ENCODE data around the gene EBF3.

EBF3 gene, protein sequence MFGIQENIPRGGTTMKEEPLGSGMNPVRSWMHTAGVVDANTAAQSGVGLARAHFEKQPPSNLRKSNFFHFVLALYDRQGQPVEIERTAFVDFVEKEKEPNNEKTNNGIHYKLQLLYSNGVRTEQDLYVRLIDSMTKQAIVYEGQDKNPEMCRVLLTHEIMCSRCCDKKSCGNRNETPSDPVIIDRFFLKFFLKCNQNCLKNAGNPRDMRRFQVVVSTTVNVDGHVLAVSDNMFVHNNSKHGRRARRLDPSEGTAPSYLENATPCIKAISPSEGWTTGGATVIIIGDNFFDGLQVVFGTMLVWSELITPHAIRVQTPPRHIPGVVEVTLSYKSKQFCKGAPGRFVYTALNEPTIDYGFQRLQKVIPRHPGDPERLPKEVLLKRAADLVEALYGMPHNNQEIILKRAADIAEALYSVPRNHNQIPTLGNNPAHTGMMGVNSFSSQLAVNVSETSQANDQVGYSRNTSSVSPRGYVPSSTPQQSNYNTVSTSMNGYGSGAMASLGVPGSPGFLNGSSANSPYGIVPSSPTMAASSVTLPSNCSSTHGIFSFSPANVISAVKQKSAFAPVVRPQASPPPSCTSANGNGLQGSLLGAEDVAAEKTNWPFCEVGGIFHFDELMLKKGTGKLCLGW

DNA sequence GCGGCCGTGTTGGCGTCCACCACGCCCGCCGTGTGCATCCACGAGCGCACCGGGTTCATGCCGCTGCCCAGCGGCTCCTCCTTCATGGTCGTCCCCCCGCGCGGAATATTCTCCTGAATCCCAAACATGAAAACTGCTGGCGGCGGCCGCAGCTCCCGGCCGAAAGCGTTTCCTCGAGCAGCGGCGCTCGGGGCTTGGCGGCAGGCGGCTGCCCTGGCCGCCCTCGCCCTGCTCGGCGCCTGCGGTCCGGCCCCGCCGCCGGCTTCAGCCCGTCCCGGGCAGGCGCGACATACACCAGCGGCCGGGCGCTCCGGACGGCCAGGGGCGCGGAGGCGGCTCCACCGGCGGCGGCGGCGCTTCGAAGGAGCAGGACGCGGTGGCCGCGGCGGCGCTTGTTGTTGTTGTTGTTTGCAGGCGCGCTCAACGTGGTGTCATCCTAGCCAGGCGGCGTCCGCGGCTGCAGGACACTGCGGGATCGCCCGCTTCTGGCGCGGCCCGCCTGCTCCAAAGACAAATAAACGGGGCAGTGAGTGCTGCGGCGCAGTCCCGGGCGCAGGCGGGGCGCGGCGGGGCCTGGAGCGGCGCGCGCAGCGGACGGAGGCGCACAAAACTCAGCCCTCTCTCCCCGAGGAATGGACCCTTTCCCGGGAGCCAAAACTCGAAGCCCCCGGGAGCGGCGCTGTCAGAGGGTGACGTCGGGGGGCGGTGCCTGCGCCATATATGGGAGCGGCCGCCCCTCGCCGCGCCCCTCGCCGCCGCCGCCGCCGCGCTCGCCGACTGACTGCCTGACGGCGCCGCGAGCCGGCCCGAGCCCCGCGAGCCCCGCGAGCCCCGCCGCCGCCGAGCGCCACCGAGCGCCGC is at the start of gene EBF3:
Gene EBF3, minus strand, starts transcription at position 634 of the 861 bp plus-strand sequence. Its CDS starts 506 bp downstream, at position 128.
- DNase-seq (ENCODE audit: low read depth): no peak

DNA sequence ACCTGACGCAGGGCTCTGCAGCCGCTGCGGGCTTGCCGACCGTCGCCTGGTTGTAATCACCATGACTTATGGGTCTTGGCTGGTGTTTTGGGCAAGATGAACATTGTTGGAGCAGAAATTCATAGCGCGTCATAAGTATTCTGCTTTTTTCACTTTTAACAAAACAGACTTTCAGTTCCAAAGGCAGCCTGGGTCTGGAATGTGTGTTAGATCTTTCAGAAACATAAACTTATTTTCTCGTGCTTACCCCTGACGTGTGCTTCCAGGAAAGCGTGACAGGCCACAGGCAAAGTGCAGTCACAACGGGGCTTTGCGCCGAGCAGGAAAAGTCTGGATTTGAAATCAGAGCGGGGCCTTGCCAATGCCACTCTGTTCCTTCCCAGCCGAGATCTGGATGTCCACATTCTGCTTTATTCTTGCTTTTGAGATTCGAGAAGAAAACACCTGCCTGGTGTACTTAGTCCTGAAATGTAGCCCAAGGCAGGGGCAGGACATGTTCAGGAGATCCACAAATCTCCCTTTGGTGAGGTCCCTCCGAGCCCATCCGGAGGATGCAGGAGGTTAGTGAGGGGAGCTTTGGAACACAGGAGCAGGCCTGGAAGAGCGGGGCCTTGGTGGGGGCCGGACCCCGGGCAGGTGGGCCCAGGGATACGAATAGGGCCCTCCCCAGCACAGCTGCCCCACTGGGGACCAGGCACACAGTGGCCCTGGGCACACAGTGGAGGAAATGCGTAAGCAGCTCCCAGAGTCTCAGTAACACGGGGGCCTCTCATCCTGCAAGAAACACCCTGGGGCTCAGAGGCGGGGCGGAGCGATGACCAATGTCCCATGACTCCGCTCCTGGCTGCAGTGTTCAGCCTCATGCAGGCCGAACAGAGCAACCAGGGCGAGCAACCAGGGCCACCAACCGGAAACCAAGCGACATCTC is 49.5 kb upstream of the EBF3 start:
- DNase-seq (ENCODE audit: low read depth): no peak

DNA sequence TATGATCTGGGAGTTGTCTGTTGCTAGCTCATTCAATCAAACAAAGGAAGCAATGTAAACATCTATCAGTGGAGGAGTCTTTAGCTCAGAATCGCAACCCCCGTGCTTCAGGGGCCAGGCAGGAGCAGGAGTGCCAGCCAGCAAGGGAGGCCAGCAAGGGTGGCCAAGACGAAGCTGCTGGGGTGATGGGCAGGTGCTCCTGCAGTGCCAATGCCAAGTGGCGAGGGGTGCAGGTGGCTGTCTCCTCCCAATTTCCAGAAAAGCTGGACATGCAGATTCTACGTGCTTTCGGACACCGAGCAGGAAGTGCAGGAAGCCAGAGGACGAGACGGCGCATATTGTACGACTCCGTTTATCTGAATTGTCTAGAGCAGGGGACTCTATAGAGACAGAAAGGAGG is 48.1 kb upstream of the EBF3 start:
- no peak for DNase-seq (ENCODE audit: low read depth)

DNA sequence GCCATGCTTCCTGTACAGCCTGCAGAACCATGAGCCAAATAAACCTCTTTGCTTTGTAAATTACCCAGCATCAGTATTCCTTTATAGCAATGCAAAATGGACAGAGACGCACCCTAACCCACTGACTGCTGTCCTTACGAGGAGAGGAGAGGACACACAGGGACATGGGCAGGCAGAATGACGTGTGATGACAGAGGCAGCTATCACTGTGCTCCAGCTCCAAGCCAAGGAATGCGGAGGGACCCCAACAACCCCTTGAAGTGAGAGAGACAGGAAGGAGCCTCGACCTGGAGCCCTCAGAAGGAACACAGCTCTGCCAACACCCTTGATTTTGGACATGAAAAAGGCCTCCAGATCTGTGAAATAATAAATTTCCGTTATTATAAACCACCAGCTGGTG is 46.6 kb upstream of the EBF3 start:
- DNase-seq (ENCODE audit: low read depth): no peak

DNA sequence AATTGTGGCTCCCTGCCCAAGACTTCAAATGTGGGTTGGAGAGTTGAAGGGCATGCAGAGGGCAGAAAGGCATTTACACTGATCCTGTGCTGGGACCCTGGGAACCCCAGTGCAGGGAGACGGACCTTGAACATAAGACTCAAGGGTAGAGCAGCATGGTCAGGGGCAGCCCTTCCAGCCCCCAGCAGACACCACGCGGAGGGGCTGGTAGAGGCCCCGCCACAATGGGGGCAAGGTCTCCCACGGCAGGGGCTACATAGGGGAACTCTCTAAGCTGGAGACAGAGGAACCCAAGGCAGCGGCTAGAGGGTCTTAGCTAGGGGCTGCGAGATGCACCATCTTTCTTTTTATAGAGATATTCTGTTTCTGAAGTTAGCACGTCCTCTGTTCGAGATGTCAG is 45.2 kb upstream of the EBF3 start:
- no peak for DNase-seq (ENCODE audit: low read depth)

DNA sequence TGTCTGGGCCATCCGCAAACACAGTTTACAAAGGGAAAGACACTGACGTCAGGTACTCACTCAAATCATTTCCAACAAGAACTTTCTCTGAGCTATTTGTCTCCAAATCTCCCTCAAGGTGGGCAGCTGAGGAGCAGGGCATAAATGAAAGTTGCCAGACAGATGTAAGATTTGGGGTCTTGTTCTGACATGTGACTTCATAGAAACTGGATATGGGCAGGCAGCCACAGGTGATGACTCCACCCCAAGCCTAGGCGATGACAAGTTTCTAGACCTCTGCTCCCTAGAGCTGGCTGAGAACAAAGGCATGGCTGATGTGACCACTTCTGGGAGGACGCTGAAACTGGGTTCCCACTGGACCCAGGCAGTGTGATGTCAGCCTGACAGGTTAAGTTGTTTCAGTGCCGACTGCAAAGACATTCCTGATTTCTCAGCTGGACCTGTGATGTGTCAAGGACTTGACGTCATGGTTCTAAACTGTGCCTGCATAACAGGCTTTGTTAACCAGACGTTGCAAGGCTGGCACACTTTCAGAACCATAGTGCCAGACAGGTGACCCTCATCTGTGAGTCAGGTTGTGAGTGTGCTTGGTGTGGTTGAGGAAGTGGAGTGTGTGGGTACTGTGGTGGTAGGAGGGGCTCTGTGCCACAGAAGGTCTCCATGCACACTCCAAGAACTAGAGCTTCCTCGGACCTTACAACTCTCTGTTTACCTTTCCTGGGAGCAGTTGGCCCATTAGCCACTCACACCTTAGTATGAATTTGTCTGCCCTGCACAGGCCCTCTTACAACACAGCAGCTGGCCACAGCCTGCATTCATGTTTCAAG is 39.9 kb upstream of the EBF3 start:
- DNase-seq (ENCODE audit: low read depth): no peak

DNA sequence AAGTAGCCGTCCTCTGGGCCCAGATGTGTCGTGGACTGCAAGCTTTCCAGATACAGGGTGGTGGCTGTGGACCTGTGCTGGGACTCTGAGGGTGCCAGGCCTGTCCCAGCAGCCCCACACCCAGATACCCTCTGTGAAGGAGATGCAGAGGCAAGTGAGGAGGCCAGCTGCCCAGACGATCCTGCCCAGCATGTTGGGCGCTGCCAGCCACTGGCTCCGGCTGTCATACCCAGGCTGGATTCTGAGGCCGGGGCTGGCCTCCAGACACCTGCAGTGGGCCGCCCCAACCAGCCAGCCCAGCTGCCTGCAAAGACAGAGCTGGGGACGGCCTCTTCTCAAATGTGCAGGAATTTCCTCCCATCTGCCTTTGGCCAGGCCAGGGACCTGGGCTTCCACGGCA is 39.1 kb upstream of the EBF3 start:
- no peak for DNase-seq (ENCODE audit: low read depth)

DNA sequence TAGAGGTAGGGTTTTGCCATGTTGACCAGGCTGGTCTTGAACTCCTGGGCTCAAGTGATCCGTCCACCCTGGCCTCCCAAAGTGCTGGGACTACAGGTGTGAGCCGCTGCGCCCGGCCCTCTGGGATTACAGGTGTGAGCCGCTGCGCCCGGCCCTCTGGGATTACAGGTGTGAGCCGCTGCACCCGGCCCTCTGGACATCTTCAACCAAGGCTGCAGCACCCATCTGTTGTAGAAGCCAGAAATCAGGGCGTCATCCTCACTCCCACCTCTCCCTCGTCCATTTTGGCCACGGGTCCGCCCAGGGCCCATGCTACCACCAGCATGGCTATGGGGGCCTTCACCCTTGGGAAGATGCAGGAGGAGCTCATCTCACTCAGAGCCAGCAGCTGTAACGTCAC is 38.5 kb upstream of the EBF3 start:
- no peak for DNase-seq (ENCODE audit: low read depth)

DNA sequence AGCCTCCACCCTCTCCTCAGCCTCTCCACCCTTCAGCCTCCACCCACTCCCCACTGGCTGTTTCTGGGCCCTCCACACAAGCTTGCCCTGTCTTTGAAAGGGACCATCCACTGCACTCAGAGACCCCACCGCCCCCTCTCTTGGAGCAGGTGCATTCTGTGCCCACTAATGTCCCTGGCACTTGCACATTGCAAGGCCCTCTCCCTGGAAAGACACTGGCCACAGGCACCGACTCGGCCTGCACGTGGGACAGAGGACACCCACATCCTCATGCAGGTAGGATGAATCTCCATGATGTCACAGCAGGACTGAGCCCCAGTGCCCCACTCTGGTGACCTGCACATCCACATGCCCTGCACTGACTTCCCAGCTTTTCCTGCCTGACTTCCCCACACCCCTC is 36.8 kb upstream of the EBF3 start:
- DNase-seq (ENCODE audit: low read depth): no peak

DNA sequence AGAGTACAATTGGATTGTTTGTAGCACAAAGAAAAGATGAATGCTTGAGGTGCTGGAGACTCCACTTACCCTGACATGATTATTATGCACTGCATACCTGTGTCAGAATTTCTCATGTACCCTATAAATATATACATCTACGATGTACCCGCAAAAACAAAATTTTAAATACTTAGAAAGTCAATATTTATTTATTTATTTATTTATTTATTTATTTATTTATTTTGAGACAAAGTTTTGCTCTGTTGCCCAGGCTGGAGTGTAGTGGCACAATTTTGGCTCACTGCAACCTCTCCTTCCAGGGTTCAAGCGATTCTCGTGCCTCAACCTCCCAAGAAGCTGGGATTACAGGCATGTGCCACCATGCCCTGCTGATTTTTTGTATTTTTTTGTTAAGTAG is 35.1 kb upstream of the EBF3 start:
- DNase-seq (ENCODE audit: low read depth): no peak

DNA sequence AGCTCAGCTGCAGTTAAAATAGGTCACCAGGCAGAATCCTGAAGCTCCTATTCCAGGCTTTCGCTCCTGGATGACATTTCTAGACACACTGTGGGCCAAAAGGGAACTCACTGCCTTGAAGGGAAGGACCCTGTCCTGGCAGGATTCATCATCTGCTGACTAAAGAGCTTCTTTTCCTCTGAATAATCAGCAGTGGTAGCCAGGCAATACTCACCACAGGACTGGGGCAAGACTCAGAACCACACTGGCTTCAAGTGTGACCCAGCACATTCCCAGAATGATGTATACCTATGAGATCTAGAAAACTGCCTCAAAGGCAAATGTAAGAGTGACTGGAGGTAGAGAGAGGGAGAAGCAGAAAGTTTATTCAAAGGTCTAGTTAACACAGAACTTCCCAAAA is 29.5 kb upstream of the EBF3 start:
- no peak for DNase-seq (ENCODE audit: low read depth)

DNA sequence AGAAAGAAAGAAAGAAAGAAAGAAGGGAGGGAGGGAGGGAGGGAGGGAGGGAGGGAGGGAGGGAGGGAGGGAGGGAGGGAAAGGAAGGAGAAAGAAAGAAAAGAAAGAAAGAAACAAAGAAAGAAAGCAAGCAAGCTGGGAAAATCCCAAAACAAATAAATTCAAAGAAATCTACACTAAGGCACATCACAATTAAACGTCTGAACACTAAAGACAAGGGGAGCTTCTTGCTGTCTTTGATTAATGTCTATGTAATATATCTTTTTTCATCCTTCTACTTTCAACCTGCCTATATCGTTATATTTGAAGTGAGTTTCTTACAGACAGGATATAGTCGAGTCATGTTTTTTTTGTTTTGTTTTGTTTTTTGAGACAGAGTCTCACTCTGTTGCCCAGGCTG is 28.3 kb upstream of the EBF3 start:
- no peak for DNase-seq (ENCODE audit: low read depth)

DNA sequence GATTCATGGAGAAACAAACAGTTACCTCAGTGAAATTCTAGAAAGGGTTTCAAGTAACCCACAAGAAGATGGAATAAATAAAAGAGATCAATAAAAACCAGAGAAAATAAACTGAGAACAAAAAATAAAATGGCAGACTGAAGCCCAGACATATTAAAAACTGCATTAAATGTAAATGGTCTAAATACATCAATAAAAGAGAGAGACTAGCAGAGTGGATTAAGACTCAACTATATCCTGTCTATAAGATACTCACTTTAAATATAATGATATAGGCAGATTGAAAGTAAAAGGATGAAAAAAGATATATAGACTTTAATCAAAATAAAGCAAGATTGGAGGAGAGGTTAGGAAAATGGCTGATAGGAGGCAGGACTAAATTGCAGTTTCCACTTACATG is 18.8 kb upstream of the EBF3 start:
- DNase-seq (ENCODE audit: low read depth): no peak

DNA sequence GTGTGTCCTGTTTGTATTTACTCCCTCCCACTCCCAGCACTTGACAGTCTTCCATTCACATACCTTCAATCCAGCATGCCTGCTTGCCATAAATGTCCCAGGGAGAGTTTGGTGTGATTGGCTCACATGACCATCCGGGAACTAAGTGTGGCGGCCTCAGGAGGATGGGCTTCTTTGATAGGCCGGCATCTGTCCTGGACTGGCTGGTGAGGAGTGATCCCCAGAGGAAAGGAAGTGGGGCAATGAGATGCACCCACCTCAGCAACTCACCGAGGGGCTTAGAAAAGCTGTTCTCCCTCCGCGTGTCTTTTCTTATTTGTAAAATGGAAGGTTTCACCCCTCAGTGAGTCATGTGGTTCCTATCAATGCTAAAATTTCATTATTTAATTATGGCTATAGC is 14.9 kb upstream of the EBF3 start:
- no peak for DNase-seq (ENCODE audit: low read depth)

DNA sequence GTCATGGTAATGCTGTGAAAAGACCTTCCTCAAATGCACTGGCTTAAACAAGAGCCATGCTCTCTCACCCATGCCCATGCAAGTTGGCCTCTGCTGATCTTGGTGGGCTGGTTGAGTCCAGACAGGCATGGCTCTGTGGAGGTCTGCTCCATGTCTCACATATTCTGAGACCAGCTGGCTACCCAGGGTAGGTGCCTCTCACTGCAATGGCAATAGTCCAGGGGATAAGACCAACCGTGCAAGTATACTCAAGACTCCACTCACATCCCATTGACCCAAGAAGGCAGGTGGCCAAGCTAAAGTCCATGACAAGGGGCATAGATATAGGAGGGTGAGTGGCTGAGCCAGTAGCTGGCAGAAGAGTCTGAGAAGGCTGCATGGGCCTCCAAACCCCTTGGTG is 14.2 kb upstream of the EBF3 start:
- no peak for DNase-seq (ENCODE audit: low read depth)

DNA sequence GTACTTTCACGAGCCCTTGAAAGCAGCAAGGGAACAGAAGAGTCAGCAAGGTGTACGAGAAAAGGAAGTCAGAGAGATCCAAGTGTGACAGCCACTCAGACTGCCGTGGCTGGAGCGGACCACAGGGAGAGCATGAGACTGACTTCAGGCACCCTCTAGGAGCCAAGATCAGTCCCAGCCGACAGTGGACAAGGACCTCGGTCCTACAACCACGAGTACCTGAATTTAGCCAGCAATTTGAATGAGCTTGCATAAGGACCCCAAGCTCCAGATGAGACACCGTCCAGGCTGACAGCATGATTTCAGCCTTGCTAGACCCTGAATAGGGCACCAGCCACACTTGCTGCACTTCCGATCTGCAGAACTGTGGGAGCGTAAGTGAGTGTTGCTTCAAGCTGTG is 13.7 kb upstream of the EBF3 start:
- no peak for DNase-seq (ENCODE audit: low read depth)

DNA sequence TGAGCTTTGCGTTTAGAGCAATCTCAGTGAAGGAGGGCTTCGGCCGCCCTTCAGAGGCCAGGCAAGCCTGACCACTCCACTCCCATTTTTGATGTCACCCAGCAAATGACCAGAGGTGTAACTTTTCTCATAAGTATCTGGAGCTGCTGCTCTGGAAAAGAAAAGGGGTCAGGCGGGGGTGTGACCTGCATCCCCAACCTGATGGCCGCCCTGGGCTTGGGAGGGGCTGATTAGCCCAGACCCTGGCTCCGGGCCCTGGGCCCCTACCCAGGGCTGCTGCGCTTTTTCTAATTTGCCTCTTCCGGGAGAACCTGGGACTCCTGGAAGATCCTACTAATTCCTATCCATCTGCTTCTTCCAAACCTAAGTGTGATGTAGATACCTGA is 9.6 kb upstream of the EBF3 start:
- no peak for DNase-seq (ENCODE audit: low read depth)

DNA sequence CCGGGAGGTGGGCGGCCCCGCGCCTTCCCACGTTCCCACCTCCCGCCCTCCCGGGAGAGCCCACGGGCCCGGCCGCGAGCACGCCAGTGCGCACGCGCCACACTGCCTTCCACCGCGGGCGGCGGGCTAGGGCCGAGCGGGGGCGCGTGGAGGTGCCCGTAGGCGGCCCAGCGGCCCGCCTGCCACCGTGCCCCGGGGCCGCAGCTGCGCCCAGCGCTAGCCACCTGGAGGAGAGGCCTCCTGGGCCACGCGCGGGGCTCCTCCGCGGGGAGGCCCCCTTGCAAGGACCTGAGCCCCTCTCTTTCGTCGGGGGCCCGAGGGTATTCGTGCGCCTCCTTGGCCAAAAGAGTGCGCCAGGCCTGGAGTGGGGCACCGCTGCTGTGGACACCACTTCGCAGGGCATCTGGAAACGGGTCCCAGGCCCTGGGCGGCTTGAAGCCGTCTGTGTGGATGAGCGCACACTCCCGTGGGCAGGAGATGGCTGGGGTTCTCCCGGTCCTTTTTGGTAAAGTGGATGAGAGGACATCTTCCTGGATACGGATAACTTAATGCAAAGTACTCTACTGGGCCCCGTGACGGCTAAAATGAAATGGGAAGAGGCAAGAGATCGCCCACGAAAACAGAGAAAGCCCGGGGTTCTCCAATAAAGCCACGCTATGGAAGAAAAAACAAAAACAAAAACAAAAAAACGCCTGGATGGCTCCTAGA is 9.0 kb upstream of the EBF3 start:
- DNase-seq (ENCODE audit: low read depth): no peak

DNA sequence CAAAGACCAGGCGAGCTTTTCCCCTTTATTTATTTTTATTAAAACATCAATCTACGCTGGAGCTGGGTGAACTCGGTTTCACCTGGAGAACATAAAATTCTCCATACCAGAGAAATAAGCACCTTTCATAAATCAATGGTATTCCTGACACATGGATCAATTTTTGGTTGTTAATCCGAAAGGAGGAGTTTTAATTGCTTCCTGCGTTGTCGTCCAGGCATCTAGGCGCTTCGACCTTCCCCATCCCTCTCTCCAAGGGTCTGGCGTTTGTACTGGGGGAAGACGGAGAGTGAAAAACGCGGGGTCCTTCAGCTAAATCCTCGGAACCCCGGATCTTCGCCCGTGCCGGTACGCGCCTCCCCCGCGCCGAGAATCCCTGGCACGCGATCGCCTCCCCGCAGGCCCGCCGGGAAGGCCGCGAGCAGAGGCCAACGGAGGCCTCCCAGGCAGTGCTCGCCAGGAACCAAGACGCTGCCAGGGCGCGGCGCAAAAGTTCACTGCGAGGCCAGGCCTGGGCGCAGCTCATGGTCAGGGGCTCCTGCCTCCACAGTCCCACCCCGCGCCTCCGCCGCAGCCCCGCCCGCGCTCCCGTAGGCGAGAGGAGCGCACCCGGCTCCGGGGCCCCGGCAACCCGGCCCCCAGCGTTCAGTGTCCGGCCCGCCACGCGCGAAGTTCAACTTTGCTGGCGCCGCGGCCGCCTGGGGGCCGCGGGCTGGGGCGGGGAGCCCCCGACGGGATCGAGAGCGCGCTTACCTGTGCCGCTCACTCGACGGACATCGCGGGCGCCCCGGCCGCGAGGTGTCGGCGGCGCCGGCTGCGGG is 8.3 kb upstream of the EBF3 start:
- DNase-seq (ENCODE audit: low read depth): no peak

Measured in fibroblast of the conjunctiva (primary cell).